K562 (cell line): ENCODE data around the gene EXOG. TPM values are rescaled to one million over a fixed set of nuclear protein-coding genes. Genes with fewer than 3 reads are reported as not detected.

Experiments used
- ATAC-seq: fragments of 200-7000 bp; cut with Tn5 transposase; 3 replicates; pipeline ENCODE4 v1.9.1; 2020; ENCODE audit warnings: moderate library complexity
- BruUV-seq: library from RNA; stranded (reverse); fragments of 400-500 nt; replicated peaks from 2 replicates; lab custom pipeline; 2021; lab: Mats Ljungman, UMichigan
- CTCF ChIA-PET: fragments of 300-600 bp; formaldehyde crosslinking; extraction: SDS; loops from one replicate; lab custom pipeline; 2021; ENCODE audit warnings: low intra/inter-chr PET ratio; lab: Yijun Ruan, JAX
- POLR2A ChIA-PET: fragments of 300-600, 350-650 bp; sonication (Branson Sonifier 250); formaldehyde crosslinking; extraction: SDS; loops from one replicate; lab custom pipeline; 2021; ENCODE audit warnings: antibody characterized with exemption, inconsistent platforms; lab: Yijun Ruan, JAX
- DNase-seq, 4 experiments: peaks; one replicate each; pipeline versions ENCODE4 v3.0.0 to v3.0.0-alpha.2; 2011 to 2018; ENCODE audit warnings: low spot score in 3 of 4, mixed read lengths in 3 of 4; ENCODE audit errors: extremely low read depth in 1 of 4
- FAIRE-seq: peaks from 2 replicates; lab custom pipeline; 2011; peaks lifted over from hg19 to GRCh38; lab: Jason Lieb, UNC
- H2AFZ ChIP-seq: 2 replicates; pipeline ENCODE4 v1.6.0; 2011; ENCODE audit warnings: low read depth, low read length, control low read depth, inconsistent platforms
- H3K27ac ChIP-seq: fragments of 200-600 bp; 3 replicates; pipeline ENCODE4 v1.8.0; 2011; ENCODE audit warnings: low read depth, mild to moderate bottlenecking, control low read depth, inconsistent platforms, low read length, moderate library complexity, mixed read lengths; ENCODE audit errors: extremely low read depth
- H3K27me3 ChIP-seq, 2 experiments: fragments of 300-600 bp in 1 of 2; 2 replicates in 1 of 2; 3 replicates in 1 of 2; pipeline versions ENCODE4 v1.6.0 to v1.8.0; 2011; ENCODE audit warnings: inconsistent platforms in 2 of 2, low read length in 2 of 2, mild to moderate bottlenecking in 1 of 2, mixed read lengths in 1 of 2, moderate library complexity in 1 of 2; ENCODE audit not compliant: control insufficient read depth in 2 of 2, insufficient read depth in 2 of 2
- H3K36me3 ChIP-seq: fragments of 300-600 bp; 3 replicates; pipeline ENCODE4 v1.8.0; 2011; ENCODE audit warnings: mild to moderate bottlenecking, low read length, inconsistent platforms; ENCODE audit not compliant: control insufficient read depth, insufficient read depth
- H3K4me1 ChIP-seq, 2 experiments: fragments of 200-600 bp in 1 of 2; replicated peaks in 1 of 2; 2 replicates in 1 of 2; 3 replicates in 1 of 2; pipeline versions ENCODE4 v1.5.1 to v1.8.0; 2011; ENCODE audit warnings: inconsistent platforms in 2 of 2, low read length in 2 of 2, mild to moderate bottlenecking in 1 of 2, mixed read lengths in 1 of 2, moderate library complexity in 1 of 2; ENCODE audit not compliant: control insufficient read depth in 2 of 2, insufficient read depth in 2 of 2
- H3K4me2 ChIP-seq: 2 replicates; pipeline ENCODE4 v1.6.1; 2011; ENCODE audit warnings: low read length, control low read depth, inconsistent platforms, mixed read lengths; ENCODE audit not compliant: insufficient read depth
- H3K4me3 ChIP-seq: fragments of 200-600 bp; sonication (generic), shearing (Covaris generic); 2 replicates; pipeline ENCODE4 v1.5.1; 2016; ENCODE audit warnings: control low read depth, inconsistent platforms
- H3K79me2 ChIP-seq: fragments of 200-600 bp; 3 replicates; pipeline ENCODE4 v1.8.0; 2011; ENCODE audit warnings: low read length, inconsistent platforms; ENCODE audit not compliant: control insufficient read depth, insufficient read depth
- H3K9ac ChIP-seq, 2 experiments: 2 replicates each; pipeline versions ENCODE4 v1.6.0 to v1.6.1; 2011; ENCODE audit warnings: low read depth in 2 of 2, low read length in 2 of 2, control low read depth in 1 of 2, inconsistent platforms in 1 of 2, mild to moderate bottlenecking in 1 of 2, mixed read lengths in 1 of 2; ENCODE audit not compliant: insufficient read depth in 1 of 2
- H3K9me1 ChIP-seq: one replicate; pipeline ENCODE4 v1.6.0; 2011; ENCODE audit warnings: inconsistent platforms, mild to moderate bottlenecking, low read length, moderate library complexity; ENCODE audit not compliant: control insufficient read depth, insufficient read depth
- H3K9me3 ChIP-seq: replicated peaks from 2 replicates; pipeline ENCODE4 v1.5.1; 2011; ENCODE audit warnings: low read depth, low read length, inconsistent platforms; ENCODE audit not compliant: control insufficient read depth, insufficient read depth
- H4K20me1 ChIP-seq: replicated peaks from 2 replicates; pipeline ENCODE4 v1.6.1; 2011; ENCODE audit warnings: low read length, inconsistent platforms, mixed read lengths; ENCODE audit not compliant: control insufficient read depth, insufficient read depth
- ATF7 ChIP-seq: fragments of 450-650 bp; IDR thresholded peaks from 2 replicates; pipeline ENCODE4 v1.7.1; 2014; ENCODE audit warnings: mild to moderate bottlenecking, moderate library complexity
- BMI1 ChIP-seq: fragments of 150-350 bp; IDR thresholded peaks from 2 replicates; pipeline ENCODE4 v1.6.1; 2014; ENCODE audit warnings: low read length
- KLF13 ChIP-seq: fragments of 450-650 bp; IDR thresholded peaks from 2 replicates; pipeline ENCODE4 v1.6.1; 2016; ENCODE audit warnings: missing genetic modification characterization, low read depth, mild to moderate bottlenecking, missing compliant biosample characterization, moderate library complexity, borderline replicate concordance
- NKRF ChIP-seq: fragments of 450-650 bp; IDR thresholded peaks from 2 replicates; pipeline ENCODE4 v1.6.1; 2016; ENCODE audit warnings: borderline replicate concordance
- SIX5 ChIP-seq, 2 experiments: IDR thresholded peaks; 2 replicates each; pipeline ENCODE4 v1.6.1; 2011; ENCODE audit warnings: low read length in 2 of 2, borderline replicate concordance in 1 of 2, low read depth in 1 of 2, mild to moderate bottlenecking in 1 of 2, moderate library complexity in 1 of 2; ENCODE audit not compliant: insufficient read depth in 1 of 2
- ZC3H8 ChIP-seq: fragments of 450-650 bp; IDR thresholded peaks from 2 replicates; pipeline ENCODE4 v1.6.1; 2017
- ZNF239 ChIP-seq: fragments of 250-450 bp; sonication (Bioruptor Pico); IDR thresholded peaks from 2 replicates; pipeline ENCODE4 v1.4.0; 2020; ENCODE audit warnings: mild to moderate bottlenecking
- ZNF583 ChIP-seq: fragments of 250-450 bp; sonication (Bioruptor Pico); IDR thresholded peaks from 2 replicates; pipeline ENCODE4 v1.4.0; 2020
- ZSCAN29 ChIP-seq: fragments of 450-650 bp; IDR thresholded peaks from 2 replicates; pipeline ENCODE4 v1.6.1; 2017
- WGBS: fragments of 100-300 bp; shearing (Covaris generic); methylation state at CpG from one replicate; pipeline ENCODE4 v1.1.6; 2016; ENCODE audit warnings: low coverage, mixed read lengths; ENCODE audit not compliant: insufficient coverage; ENCODE audit errors: missing lambda C conversion rate; 5-methylcytosine and 5-hydroxymethylcytosine counted together
- in situ Hi-C: fragments of 300-500 bp; cut with MboI; formaldehyde crosslinking; loops from 4 replicates; pipeline ENCODE4 v1.15.0; 2018; ENCODE audit warnings: inconsistent platforms, mixed read lengths
- intact Hi-C: fragments of 100-400 bp; cut with micrococcal nuclease; formaldehyde crosslinking; loops from 2 replicates; pipeline ENCODE4 v1.14.2; 2022
- polyA plus RNA-seq, 8 experiments: library from polyadenylated mRNA; depleted of rRNA in 4 of 8; stranded (reverse) in 5 of 8; unstranded in 3 of 8; fragments of >200 nt; fragmentation: Nextera tagmentation in 2 of 8; fragmentation: Illumina TruSeq in 1 of 8; extraction: Ambion mirVana in 2 of 8; extraction: Trizol in 1 of 8; gene quantifications; 2 replicates each; pipeline versions ENCODE4 v1.2.1 to v1.2.3, GENCODE V29; 2011 to 2014; ENCODE audit warnings: inconsistent platforms in 1 of 8, missing spikeins in 1 of 8
- total RNA-seq, 7 experiments: library from RNA; depleted of rRNA in 6 of 7; stranded (reverse); fragments of >200 nt in 6 of 7; fragmentation: Illumina TruSeq in 2 of 7; extraction: Trizol in 2 of 7; gene quantifications; 2 replicates each; pipeline versions ENCODE4 v1.2.1 to v1.2.3, GENCODE V29; 2011 to 2021; ENCODE audit warnings: low replicate concordance in 1 of 7
- TF ChIP-seq, protein P1 (sequence below): fragments of 200-600 bp; sonication (generic); IDR thresholded peaks from one replicate; pipeline ENCODE4 v1.6.1; 2012; ENCODE audit warnings: mild to moderate bottlenecking, low read depth, low read length, inconsistent platforms

Gene EXOG
- total and polyA plus RNA-seq, 9 of the 15 experiments (the other 6 are each of a cell fraction or from before 2014, with no cell fraction given) = 10.8 to 21.7 (median 14.8) TPM

GRCh38 chr3:38561746-38562466, 65.8 kb downstream of the EXOG start:
- Histone ChIP-seq H4K20me1 (no peaks in the 10 kb centered on the region), H3K27ac (no peak overlapping the region), H3K36me3 (no peaks in the 10 kb centered on the region), H3K4me2 (no peak overlapping the region), H3K27me3 (peaks cover 9 to 54% of the 10 kb centered on the region in 2 experiments; a peak in 4 of 5 replicates), H3K4me1 (no peaks in the 10 kb centered on the region), H3K4me3 (no peak overlapping the region), H3K9ac (no peak overlapping the region; a peak in 1 of 4 replicates), H3K9me1 (no peaks in the 10 kb centered on the region), H2AFZ (no peak overlapping the region), H3K79me2 (no peaks in the 10 kb centered on the region), H3K9me3 (no peaks in the 10 kb centered on the region)
- ATAC-seq = no peak
- no peak for DNase-seq
- in situ Hi-C loops = no loop called here
- WGBS = 2% methylated on average over 10 of the region's 10 CpGs
- CTCF ChIA-PET = no interaction called here
- intact Hi-C loops = no loop called here
- POLR2A ChIA-PET = no interaction called here
- FAIRE-seq = no peak
- no TSS peak for BruUV-seq
- no peak for TF ChIP-seq ZNF583 (CRISPR knock-in tag)
- TF ChIP-seq BMI1 = no peak
- TF ChIP-seq KLF13 (tag) = no peak
- TF ChIP-seq SIX5 (IDR thresholded peaks at IDR 0.05; ENCODE audit: borderline replicate concordance in 1 of 2, insufficient read depth in 1 of 2, low read depth in 1 of 2, low read length in 2 of 2) = no peak
- TF ChIP-seq NKRF = no peak
- TF ChIP-seq, protein P1, sequence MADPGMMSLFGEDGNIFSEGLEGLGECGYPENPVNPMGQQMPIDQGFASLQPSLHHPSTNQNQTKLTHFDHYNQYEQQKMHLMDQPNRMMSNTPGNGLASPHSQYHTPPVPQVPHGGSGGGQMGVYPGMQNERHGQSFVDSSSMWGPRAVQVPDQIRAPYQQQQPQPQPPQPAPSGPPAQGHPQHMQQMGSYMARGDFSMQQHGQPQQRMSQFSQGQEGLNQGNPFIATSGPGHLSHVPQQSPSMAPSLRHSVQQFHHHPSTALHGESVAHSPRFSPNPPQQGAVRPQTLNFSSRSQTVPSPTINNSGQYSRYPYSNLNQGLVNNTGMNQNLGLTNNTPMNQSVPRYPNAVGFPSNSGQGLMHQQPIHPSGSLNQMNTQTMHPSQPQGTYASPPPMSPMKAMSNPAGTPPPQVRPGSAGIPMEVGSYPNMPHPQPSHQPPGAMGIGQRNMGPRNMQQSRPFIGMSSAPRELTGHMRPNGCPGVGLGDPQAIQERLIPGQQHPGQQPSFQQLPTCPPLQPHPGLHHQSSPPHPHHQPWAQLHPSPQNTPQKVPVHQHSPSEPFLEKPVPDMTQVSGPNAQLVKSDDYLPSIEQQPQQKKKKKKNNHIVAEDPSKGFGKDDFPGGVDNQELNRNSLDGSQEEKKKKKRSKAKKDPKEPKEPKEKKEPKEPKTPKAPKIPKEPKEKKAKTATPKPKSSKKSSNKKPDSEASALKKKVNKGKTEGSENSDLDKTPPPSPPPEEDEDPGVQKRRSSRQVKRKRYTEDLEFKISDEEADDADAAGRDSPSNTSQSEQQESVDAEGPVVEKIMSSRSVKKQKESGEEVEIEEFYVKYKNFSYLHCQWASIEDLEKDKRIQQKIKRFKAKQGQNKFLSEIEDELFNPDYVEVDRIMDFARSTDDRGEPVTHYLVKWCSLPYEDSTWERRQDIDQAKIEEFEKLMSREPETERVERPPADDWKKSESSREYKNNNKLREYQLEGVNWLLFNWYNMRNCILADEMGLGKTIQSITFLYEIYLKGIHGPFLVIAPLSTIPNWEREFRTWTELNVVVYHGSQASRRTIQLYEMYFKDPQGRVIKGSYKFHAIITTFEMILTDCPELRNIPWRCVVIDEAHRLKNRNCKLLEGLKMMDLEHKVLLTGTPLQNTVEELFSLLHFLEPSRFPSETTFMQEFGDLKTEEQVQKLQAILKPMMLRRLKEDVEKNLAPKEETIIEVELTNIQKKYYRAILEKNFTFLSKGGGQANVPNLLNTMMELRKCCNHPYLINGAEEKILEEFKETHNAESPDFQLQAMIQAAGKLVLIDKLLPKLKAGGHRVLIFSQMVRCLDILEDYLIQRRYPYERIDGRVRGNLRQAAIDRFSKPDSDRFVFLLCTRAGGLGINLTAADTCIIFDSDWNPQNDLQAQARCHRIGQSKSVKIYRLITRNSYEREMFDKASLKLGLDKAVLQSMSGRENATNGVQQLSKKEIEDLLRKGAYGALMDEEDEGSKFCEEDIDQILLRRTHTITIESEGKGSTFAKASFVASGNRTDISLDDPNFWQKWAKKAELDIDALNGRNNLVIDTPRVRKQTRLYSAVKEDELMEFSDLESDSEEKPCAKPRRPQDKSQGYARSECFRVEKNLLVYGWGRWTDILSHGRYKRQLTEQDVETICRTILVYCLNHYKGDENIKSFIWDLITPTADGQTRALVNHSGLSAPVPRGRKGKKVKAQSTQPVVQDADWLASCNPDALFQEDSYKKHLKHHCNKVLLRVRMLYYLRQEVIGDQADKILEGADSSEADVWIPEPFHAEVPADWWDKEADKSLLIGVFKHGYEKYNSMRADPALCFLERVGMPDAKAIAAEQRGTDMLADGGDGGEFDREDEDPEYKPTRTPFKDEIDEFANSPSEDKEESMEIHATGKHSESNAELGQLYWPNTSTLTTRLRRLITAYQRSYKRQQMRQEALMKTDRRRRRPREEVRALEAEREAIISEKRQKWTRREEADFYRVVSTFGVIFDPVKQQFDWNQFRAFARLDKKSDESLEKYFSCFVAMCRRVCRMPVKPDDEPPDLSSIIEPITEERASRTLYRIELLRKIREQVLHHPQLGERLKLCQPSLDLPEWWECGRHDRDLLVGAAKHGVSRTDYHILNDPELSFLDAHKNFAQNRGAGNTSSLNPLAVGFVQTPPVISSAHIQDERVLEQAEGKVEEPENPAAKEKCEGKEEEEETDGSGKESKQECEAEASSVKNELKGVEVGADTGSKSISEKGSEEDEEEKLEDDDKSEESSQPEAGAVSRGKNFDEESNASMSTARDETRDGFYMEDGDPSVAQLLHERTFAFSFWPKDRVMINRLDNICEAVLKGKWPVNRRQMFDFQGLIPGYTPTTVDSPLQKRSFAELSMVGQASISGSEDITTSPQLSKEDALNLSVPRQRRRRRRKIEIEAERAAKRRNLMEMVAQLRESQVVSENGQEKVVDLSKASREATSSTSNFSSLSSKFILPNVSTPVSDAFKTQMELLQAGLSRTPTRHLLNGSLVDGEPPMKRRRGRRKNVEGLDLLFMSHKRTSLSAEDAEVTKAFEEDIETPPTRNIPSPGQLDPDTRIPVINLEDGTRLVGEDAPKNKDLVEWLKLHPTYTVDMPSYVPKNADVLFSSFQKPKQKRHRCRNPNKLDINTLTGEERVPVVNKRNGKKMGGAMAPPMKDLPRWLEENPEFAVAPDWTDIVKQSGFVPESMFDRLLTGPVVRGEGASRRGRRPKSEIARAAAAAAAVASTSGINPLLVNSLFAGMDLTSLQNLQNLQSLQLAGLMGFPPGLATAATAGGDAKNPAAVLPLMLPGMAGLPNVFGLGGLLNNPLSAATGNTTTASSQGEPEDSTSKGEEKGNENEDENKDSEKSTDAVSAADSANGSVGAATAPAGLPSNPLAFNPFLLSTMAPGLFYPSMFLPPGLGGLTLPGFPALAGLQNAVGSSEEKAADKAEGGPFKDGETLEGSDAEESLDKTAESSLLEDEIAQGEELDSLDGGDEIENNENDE = no peak
- TF ChIP-seq ZC3H8 = no peak
- TF ChIP-seq ZSCAN29 = no peak
- no peak for TF ChIP-seq ATF7
- TF ChIP-seq ZNF239 (CRISPR knock-in tag) = no peak
